Heart left ventricle (tissue), 13 donors: ENCODE data around the gene LAMB1.

Source experiments
- POLR2A ChIP-seq, 2 donors: fragments of 450-650 bp; IDR thresholded peaks; one replicate each; pipeline ENCODE4 v1.6.1; 2017; ENCODE audit warnings: antibody characterized with exemption in 2 of 2, mild to moderate bottlenecking in 2 of 2, moderate library complexity in 2 of 2
- TF ChIP-seq, protein P1 (sequence below), 12 donors: fragments of 200-600 bp; sonication (generic) in 4 of 12; IDR thresholded peaks; one replicate each; pipeline versions ENCODE4 v1.5.0 to v1.8.0; 2018 to 2022; ENCODE audit warnings: antibody characterized with exemption in 12 of 12, mild to moderate bottlenecking in 5 of 12
- donor health status: ischemic (EF 13 %, LVEDD 7.1; RV severe dilation, severe dysfunction).
- donor health status: DM: no; HTN: yes; CAD: no.
- donor health status: DM: no; HTN: no; CAD: no.
- donor health status: ischemic (EF 25% LVEDD 6.9; RV normal size, moderate dysfunction).
- donor health status: ischemic (EF 25% LVEDD 5.7; RV mildly dilated, moderate dysfunction).
- donor health status: ischemic (EF 35%, LVEDD 5.7; RV mildly dilated, moderate dysfunction).
- donor health status: nonischemic (EF 11% LVEDD 7.7; RV severe dilation, severe dysfunction).
- donor health status: DM: yes; HTN: yes; CAD: no.
- donor health status: PGD.
- donor health status: ischemic (EF 29% LVEDD 5.4; RV normal size, mild dysfunction).
- donor health status: nonischemic (EF 23%, LVEDD 6.1; RV moderate dilation, normal function).

DNA sequence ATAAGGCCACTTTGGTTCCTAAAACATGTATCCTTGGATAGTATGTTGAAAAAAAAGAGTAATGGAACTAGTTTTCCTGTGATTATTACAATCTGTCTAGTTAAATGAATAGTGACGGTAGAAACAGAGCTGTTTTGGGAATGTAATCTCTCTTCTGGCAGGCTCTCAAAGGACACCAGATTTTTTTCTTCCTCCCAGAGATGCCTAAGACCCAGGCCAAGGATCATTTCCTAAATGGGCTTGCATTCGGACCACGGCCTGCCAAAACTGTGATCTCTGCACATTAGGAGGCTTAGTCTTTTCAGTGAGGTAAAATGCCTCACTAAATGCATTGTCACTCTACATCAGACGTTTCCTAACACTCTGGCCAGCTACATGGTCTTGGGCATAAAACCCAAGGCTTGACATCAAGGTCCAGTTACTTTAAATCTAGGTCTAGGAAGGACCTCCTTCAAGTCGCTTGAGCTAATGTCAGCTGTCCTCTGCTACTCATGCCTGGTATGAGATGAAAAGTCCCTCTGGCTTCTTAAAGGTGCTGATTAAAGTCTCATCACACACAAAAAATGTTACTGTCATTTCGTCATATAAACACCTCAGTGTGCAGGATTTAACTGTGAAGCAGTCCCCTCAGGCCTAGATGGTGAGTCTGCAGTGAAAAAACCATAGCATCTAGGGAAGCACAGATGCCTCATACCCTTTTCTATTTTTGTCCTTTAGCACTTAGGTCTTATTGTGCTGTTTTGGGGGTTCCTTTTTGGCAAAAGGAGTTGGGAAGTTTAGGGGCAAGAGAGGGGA, 64.3 kb downstream of the LAMB1 start:
- no peak for TF ChIP-seq POLR2A (IDR thresholded peaks at IDR 0.05)
- TF ChIP-seq, protein P1, sequence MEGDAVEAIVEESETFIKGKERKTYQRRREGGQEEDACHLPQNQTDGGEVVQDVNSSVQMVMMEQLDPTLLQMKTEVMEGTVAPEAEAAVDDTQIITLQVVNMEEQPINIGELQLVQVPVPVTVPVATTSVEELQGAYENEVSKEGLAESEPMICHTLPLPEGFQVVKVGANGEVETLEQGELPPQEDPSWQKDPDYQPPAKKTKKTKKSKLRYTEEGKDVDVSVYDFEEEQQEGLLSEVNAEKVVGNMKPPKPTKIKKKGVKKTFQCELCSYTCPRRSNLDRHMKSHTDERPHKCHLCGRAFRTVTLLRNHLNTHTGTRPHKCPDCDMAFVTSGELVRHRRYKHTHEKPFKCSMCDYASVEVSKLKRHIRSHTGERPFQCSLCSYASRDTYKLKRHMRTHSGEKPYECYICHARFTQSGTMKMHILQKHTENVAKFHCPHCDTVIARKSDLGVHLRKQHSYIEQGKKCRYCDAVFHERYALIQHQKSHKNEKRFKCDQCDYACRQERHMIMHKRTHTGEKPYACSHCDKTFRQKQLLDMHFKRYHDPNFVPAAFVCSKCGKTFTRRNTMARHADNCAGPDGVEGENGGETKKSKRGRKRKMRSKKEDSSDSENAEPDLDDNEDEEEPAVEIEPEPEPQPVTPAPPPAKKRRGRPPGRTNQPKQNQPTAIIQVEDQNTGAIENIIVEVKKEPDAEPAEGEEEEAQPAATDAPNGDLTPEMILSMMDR (IDR thresholded peaks at IDR 0.05), result no peak
